OCI-LY7 (cell line): ENCODE data around the gene GFAP. TPM values are rescaled to one million over a fixed set of nuclear protein-coding genes. Genes with fewer than 3 reads are reported as not detected.

Experiments used
- BruUV-seq: library from RNA; stranded (reverse); fragments of 400-500 nt; replicated peaks from 2 replicates; lab custom pipeline; 2021; lab: Mats Ljungman, UMichigan
- CTCF ChIA-PET: fragments of 300-600 bp; sonication (Branson Sonifier 250); formaldehyde crosslinking; loops from one replicate; lab custom pipeline; 2022; ENCODE audit warnings: antibody characterized with exemption; ENCODE audit not compliant: unreplicated experiment; lab: Charles Lee
- POLR2A ChIA-PET: fragments of 300-600 bp; sonication (Branson Sonifier 250); formaldehyde crosslinking; loops from one replicate; lab custom pipeline; 2022; ENCODE audit warnings: antibody characterized with exemption; lab: Charles Lee
- DNase-seq: peaks from one replicate; pipeline ENCODE4 v3.0.0-alpha.2; 2015; ENCODE audit warnings: low spot score
- H2AFZ ChIP-seq: fragments of 200-600 bp; sonication (generic), shearing (Covaris generic); 2 replicates; pipeline ENCODE4 v1.6.1; 2014; ENCODE audit warnings: mild to moderate bottlenecking, antibody characterized with exemption, low read length, moderate library complexity
- H3K27ac ChIP-seq: fragments of 200-600 bp; sonication (generic); 2 replicates; pipeline ENCODE4 v1.5.1; 2014; ENCODE audit warnings: mixed run types, low read depth, mild to moderate bottlenecking, moderate library complexity, low read length, inconsistent platforms; ENCODE audit not compliant: poor library complexity, severe bottlenecking
- H3K36me3 ChIP-seq: fragments of 200-600 bp; sonication (generic); 2 replicates; pipeline ENCODE4 v1.6.1; 2014; ENCODE audit warnings: mild to moderate bottlenecking, antibody characterized with exemption, low read length, moderate library complexity, mixed read lengths; ENCODE audit not compliant: insufficient read depth
- H3K4me1 ChIP-seq: fragments of 200-600 bp; sonication (generic); 2 replicates; pipeline ENCODE4 v1.5.1; 2014; ENCODE audit warnings: mild to moderate bottlenecking, low read length; ENCODE audit not compliant: insufficient read depth, poor library complexity, severe bottlenecking
- H3K4me2 ChIP-seq: fragments of 200-600 bp; sonication (generic); 2 replicates; pipeline ENCODE4 v1.6.1; 2014; ENCODE audit warnings: mild to moderate bottlenecking, low read length
- H3K4me3 ChIP-seq: fragments of 200-600 bp; sonication (generic); 2 replicates; pipeline ENCODE4 v1.5.1; 2014; ENCODE audit warnings: mild to moderate bottlenecking, low read depth, low read length; ENCODE audit not compliant: poor library complexity, severe bottlenecking
- H3K79me2 ChIP-seq: fragments of 200-600 bp; sonication (generic); 2 replicates; pipeline ENCODE4 v1.6.1; 2016; ENCODE audit warnings: low read depth, mild to moderate bottlenecking, low read length, moderate library complexity, mixed read lengths; ENCODE audit not compliant: insufficient read depth
- H3K9me2 ChIP-seq: fragments of 200-600 bp; sonication (generic); 2 replicates; pipeline ENCODE4 v1.6.1; 2016; ENCODE audit warnings: mild to moderate bottlenecking, low read length, mixed read lengths; ENCODE audit not compliant: insufficient read depth
- H3K9me3 ChIP-seq: fragments of 200-600 bp; sonication (generic); 2 replicates; pipeline ENCODE4 v1.6.1; 2014; ENCODE audit warnings: mild to moderate bottlenecking, mixed run types, low read length, mixed read lengths
- H4K20me1 ChIP-seq: fragments of 200-600 bp; sonication (generic); 2 replicates; pipeline ENCODE4 v1.6.1; 2014; ENCODE audit warnings: mild to moderate bottlenecking, antibody characterized with exemption, low read length, moderate library complexity, mixed read lengths; ENCODE audit not compliant: insufficient read depth
- EZH2phosphoT487 ChIP-seq: fragments of 200-600 bp; sonication (generic); IDR thresholded peaks from 2 replicates; pipeline ENCODE4 v1.6.1; 2018; ENCODE audit warnings: low read depth, borderline replicate concordance, mild to moderate bottlenecking, mixed run types, antibody characterized with exemption, low read length, moderate library complexity, mixed read lengths
- intact Hi-C: fragments of 100-400 bp; cut with micrococcal nuclease; formaldehyde crosslinking; loops from one replicate; pipeline ENCODE4 v1.10.0; 2022; ENCODE audit not compliant: unreplicated experiment
- total RNA-seq, 2 experiments: library from RNA; depleted of rRNA in 1 of 2; stranded (reverse); fragments of >200 nt in 1 of 2; shearing (Covaris generic) in 1 of 2; gene quantifications; 2 replicates each; pipeline ENCODE4 v1.2.3, GENCODE V29; 2014 to 2022
- TF ChIP-seq, protein P1 (sequence below): fragments of 200-600 bp; sonication (generic); conservative IDR thresholded peaks from 2 replicates; pipeline ENCODE4 v1.5.1; 2014; ENCODE audit warnings: mild to moderate bottlenecking, antibody characterized with exemption, low read length, moderate library complexity, mixed read lengths

GFAP gene
- total RNA-seq, 2 experiments from 2014 or later = not detected

GRCh38 chr17:44872131-44872768, 43.0 kb downstream of the GFAP start:
- peaks cover 90% of the 10 kb centered on the region for H3K36me3 ChIP-seq
- no peaks in the 10 kb centered on the region for H3K4me1 ChIP-seq
- no peak overlapping the region for H3K27ac ChIP-seq
- no peak overlapping the region for H2AFZ ChIP-seq
- CTCF ChIA-PET = interaction anchor here (0.5 kb wide), 1 partner anchor 88 kb away, joined by 3 read pairs; no protein-coding TSS in a partner anchor
- POLR2A ChIA-PET = interaction anchor here (0.6 kb wide), 1 partner anchor 123 kb away, joined by 4 read pairs; no protein-coding TSS in a partner anchor
- H3K4me3 ChIP-seq = no peak overlapping the region
- H4K20me1 ChIP-seq = no peaks in the 10 kb centered on the region
- no peak overlapping the region for H3K4me2 ChIP-seq
- intact Hi-C loops = no loop called here
- BruUV-seq = no TSS peak
- no peak for DNase-seq
- no peak for TF ChIP-seq EZH2phosphoT487
- TF ChIP-seq, protein P1, sequence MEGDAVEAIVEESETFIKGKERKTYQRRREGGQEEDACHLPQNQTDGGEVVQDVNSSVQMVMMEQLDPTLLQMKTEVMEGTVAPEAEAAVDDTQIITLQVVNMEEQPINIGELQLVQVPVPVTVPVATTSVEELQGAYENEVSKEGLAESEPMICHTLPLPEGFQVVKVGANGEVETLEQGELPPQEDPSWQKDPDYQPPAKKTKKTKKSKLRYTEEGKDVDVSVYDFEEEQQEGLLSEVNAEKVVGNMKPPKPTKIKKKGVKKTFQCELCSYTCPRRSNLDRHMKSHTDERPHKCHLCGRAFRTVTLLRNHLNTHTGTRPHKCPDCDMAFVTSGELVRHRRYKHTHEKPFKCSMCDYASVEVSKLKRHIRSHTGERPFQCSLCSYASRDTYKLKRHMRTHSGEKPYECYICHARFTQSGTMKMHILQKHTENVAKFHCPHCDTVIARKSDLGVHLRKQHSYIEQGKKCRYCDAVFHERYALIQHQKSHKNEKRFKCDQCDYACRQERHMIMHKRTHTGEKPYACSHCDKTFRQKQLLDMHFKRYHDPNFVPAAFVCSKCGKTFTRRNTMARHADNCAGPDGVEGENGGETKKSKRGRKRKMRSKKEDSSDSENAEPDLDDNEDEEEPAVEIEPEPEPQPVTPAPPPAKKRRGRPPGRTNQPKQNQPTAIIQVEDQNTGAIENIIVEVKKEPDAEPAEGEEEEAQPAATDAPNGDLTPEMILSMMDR = no peak
- no peaks in the 10 kb centered on the region for H3K79me2 ChIP-seq
- no peaks in the 10 kb centered on the region for H3K9me3 ChIP-seq
- H3K9me2 ChIP-seq = no peaks in the 10 kb centered on the region

DNA sequence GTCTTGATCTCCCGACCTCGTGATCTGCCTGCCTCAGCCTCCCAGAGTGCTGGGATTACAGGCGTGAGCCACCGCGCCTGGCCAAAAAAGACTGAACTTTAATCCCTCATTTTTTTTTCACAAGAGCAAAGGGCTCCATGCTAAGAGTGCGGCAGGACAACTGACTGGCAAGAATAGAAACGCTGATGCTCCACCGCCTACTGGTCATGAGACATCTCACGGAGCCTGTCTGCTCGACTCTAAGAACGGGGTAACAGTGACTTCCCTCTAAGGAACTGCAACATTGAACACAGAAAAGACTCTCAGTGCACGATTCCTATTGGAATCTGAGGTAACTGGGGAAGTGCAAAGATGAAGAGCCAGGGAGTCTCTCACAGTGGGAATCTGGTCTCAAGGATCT, 43.7 kb downstream of the GFAP start:
- ChIA-PET CTCF (no interaction called here), POLR2A (interaction anchor here (0.6 kb wide), 1 partner anchor 116 kb away, joined by 3 read pairs; no protein-coding TSS in a partner anchor)
- no peak for DNase-seq
- H3K27ac ChIP-seq = no peak overlapping the region
- no peaks in the 10 kb centered on the region for H3K4me1 ChIP-seq
- peaks cover 89% of the 10 kb centered on the region for H3K36me3 ChIP-seq
- no peaks in the 10 kb centered on the region for H3K9me2 ChIP-seq
- H3K79me2 ChIP-seq = no peaks in the 10 kb centered on the region
- intact Hi-C loops = no loop called here
- no TSS peak for BruUV-seq
- no peak for TF ChIP-seq EZH2phosphoT487
- TF ChIP-seq, protein P1 = no peak
- H3K4me2 ChIP-seq = no peak overlapping the region
- no peak overlapping the region for H3K4me3 ChIP-seq
- H4K20me1 ChIP-seq = no peaks in the 10 kb centered on the region
- no peaks in the 10 kb centered on the region for H3K9me3 ChIP-seq
- no peak overlapping the region for H2AFZ ChIP-seq

DNA sequence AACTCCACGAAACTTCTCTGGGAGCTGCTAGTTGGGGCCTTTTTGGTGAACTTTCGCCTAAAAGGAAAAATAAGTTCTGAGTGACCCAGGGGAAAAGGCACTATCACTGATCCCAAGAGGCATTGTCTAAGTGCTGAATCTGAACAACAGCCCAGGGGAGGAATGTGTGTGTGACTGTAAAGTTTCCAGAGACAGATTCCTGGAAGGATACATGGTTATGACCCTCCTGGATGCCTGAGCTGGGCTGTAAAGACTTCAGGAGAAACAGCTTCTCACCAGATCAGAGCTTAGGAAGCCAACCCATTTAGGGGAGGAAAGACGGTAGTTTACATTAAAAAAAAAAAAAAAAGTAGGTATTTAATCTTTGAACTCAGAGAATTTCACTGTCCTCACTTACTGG, 47.5 kb downstream of the GFAP start:
- no peaks in the 10 kb centered on the region for H3K9me3 ChIP-seq
- CTCF ChIA-PET = interaction anchor here (0.5 kb wide), 1 partner anchor 240 kb away, joined by 4 read pairs; no protein-coding TSS in a partner anchor
- no TSS peak for BruUV-seq
- H3K27ac ChIP-seq = no peak overlapping the region
- no peaks in the 10 kb centered on the region for H4K20me1 ChIP-seq
- no peaks in the 10 kb centered on the region for H3K9me2 ChIP-seq
- POLR2A ChIA-PET = interaction anchor here (0.6 kb wide), 1 partner anchor 36 kb away, joined by 3 read pairs; no protein-coding TSS in a partner anchor
- H3K4me1 ChIP-seq = no peaks in the 10 kb centered on the region
- no peak for DNase-seq
- H3K4me3 ChIP-seq = no peak overlapping the region
- TF ChIP-seq, protein P1 = no peak
- TF ChIP-seq EZH2phosphoT487 = no peak
- no peak overlapping the region for H3K4me2 ChIP-seq
- H2AFZ ChIP-seq = no peak overlapping the region
- H3K79me2 ChIP-seq = no peaks in the 10 kb centered on the region
- peaks cover 97% of the 10 kb centered on the region for H3K36me3 ChIP-seq
- intact Hi-C loops = no loop called here
